A549 (cell line): ENCODE data around the gene ANXA3. TPM values are rescaled to one million over a fixed set of nuclear protein-coding genes. Genes with fewer than 3 reads are reported as not detected.

Source experiments
- ATAC-seq, 2 experiments: fragments of 200-7000 bp in 1 of 2; fragments of >200 bp in 1 of 2; cut with Nextera tagmentation in 1 of 2; cut with Tn5 transposase in 1 of 2; 3 replicates each; pipeline versions ENCODE4 v1.8.0 to v1.9.1; 2018 to 2020; ENCODE audit warnings: mild to moderate bottlenecking in 1 of 2, moderate library complexity in 1 of 2
- CTCF ChIA-PET: fragments of 300-600 bp; sonication (Branson Sonifier 250); formaldehyde crosslinking; extraction: SDS; loops from one replicate; lab custom pipeline; 2021; ENCODE audit warnings: antibody characterized with exemption, inconsistent platforms; lab: Yijun Ruan, JAX
- POLR2A ChIA-PET: fragments of 350-600 bp; formaldehyde crosslinking; extraction: SDS; loops from one replicate; lab custom pipeline; 2021; ENCODE audit warnings: antibody characterized with exemption, inconsistent platforms; lab: Yijun Ruan, JAX
- DNase-seq, 2 experiments: peaks; one replicate each; pipeline versions ENCODE4 v3.0.0 to v3.0.0-alpha.2; 2011 to 2016; ENCODE audit warnings: low read depth in 1 of 2, low spot score in 1 of 2
- FAIRE-seq: peaks from 2 replicates; lab custom pipeline; 2011; peaks lifted over from hg19 to GRCh38; lab: Jason Lieb, UNC
- H3K27ac ChIP-seq, 2 experiments: fragments of >200 bp; sonication (Bioruptor Twin); formaldehyde crosslinking; 3 replicates each; pipeline ENCODE4 v1.5.1; 2016 to 2017
- H3K4me1 ChIP-seq: fragments of >200 bp; sonication (Bioruptor Twin); formaldehyde crosslinking; 3 replicates; pipeline ENCODE4 v1.6.1; 2016
- H3K4me2 ChIP-seq: fragments of >200 bp; sonication (Bioruptor Twin); formaldehyde crosslinking; 3 replicates; pipeline ENCODE4 v1.6.1; 2016
- H3K4me3 ChIP-seq: fragments of >200 bp; sonication (Bioruptor Twin); formaldehyde crosslinking; 3 replicates; pipeline ENCODE4 v1.5.1; 2016
- H3K9me3 ChIP-seq: fragments of >200 bp; sonication (Bioruptor Twin); formaldehyde crosslinking; 3 replicates; pipeline ENCODE4 v1.6.1; 2016
- CBX8 ChIP-seq: fragments of 200-600 bp; sonication (generic); IDR thresholded peaks from 2 replicates; pipeline ENCODE4 v1.6.1; 2016
- EHMT2 ChIP-seq: fragments of 200-600 bp; sonication (generic); IDR thresholded peaks from 2 replicates; pipeline ENCODE4 v1.6.1; 2016; ENCODE audit warnings: antibody characterized with exemption, low read depth, mild to moderate bottlenecking, moderate library complexity
- ESRRA ChIP-seq: fragments of 150-350 bp; IDR thresholded peaks from 2 replicates; pipeline ENCODE4 v1.6.1; 2014; ENCODE audit warnings: mild to moderate bottlenecking, low read length, borderline replicate concordance
- HMGXB4 ChIP-seq: fragments of 250-450 bp; sonication (Bioruptor Pico); IDR thresholded peaks from 2 replicates; pipeline ENCODE4 v1.5.0; 2021; ENCODE audit warnings: mild to moderate bottlenecking, moderate library complexity, borderline replicate concordance
- HOXB5 ChIP-seq: fragments of 250-450 bp; sonication (Bioruptor Pico); IDR thresholded peaks from 2 replicates; pipeline ENCODE4 v1.5.0; 2020; ENCODE audit warnings: mild to moderate bottlenecking, moderate library complexity
- KDM5A ChIP-seq: fragments of 200-600 bp; sonication (generic); IDR thresholded peaks from 2 replicates; pipeline ENCODE4 v1.6.1; 2016; ENCODE audit warnings: antibody characterized with exemption, mild to moderate bottlenecking
- MAFK ChIP-seq: fragments of 450-650 bp; IDR thresholded peaks from 2 replicates; pipeline ENCODE4 v1.6.1; 2014; ENCODE audit not compliant: partially characterized antibody
- PHF8 ChIP-seq: fragments of 200-600 bp; sonication (generic); IDR thresholded peaks from 2 replicates; pipeline ENCODE4 v1.6.1; 2016; ENCODE audit warnings: low read depth, mild to moderate bottlenecking, antibody characterized with exemption, moderate library complexity, borderline replicate concordance
- POLR2AphosphoS2 ChIP-seq: conservative IDR thresholded peaks from 2 replicates; pipeline ENCODE4 v1.6.1; 2012; ENCODE audit warnings: low read length, improper control_type of control experiment, inconsistent platforms
- RCOR1 ChIP-seq: fragments of 150-350 bp; IDR thresholded peaks from 2 replicates; pipeline ENCODE4 v1.6.1; 2014; ENCODE audit warnings: antibody characterized with exemption, low read length, low read depth
- RFX5 ChIP-seq: fragments of 450-650 bp; IDR thresholded peaks from 2 replicates; pipeline ENCODE4 v1.7.1; 2014; ENCODE audit warnings: antibody characterized with exemption, mild to moderate bottlenecking, moderate library complexity
- RNF2 ChIP-seq: fragments of 200-600 bp; sonication (generic); IDR thresholded peaks from 2 replicates; pipeline ENCODE4 v1.6.1; 2016; ENCODE audit warnings: low read depth, mild to moderate bottlenecking, antibody characterized with exemption, moderate library complexity, borderline replicate concordance
- TP53 ChIP-seq: fragments of 250-450 bp; sonication (Bioruptor Pico); IDR thresholded peaks from 2 replicates; pipeline ENCODE4 v1.5.0; 2021; ENCODE audit warnings: mild to moderate bottlenecking, moderate library complexity
- USF2 ChIP-seq: fragments of 450-650 bp; IDR thresholded peaks from 2 replicates; pipeline ENCODE4 v1.6.1; 2014; ENCODE audit warnings: antibody characterized with exemption
- ZC3H11A ChIP-seq: fragments of 450-650 bp; IDR thresholded peaks from 2 replicates; pipeline ENCODE4 v1.6.1; 2014; ENCODE audit warnings: antibody characterized with exemption, mild to moderate bottlenecking
- ZSCAN20 ChIP-seq: fragments of 250-450 bp; sonication (Bioruptor Pico); IDR thresholded peaks from 2 replicates; pipeline ENCODE4 v1.8.0; 2022; ENCODE audit warnings: mild to moderate bottlenecking, moderate library complexity
- WGBS: methylation state at CpG from one replicate; pipeline ENCODE4 v1.1.6; 2017; ENCODE audit errors: missing lambda C conversion rate; 5-methylcytosine and 5-hydroxymethylcytosine counted together
- polyA plus RNA-seq, 4 experiments: library from polyadenylated mRNA; depleted of rRNA in 3 of 4; stranded (reverse); fragments of >200 nt; fragmentation: RNase III in 1 of 4; extraction: RNeasy Plus Mini Kit Qiagen cat#74134 plus additional on column Dnase treatment in 1 of 4; gene quantifications; 2 replicates in 3 of 4; 3 replicates in 1 of 4; pipeline ENCODE4 v1.2.3, GENCODE V29; 2011 to 2017
- TF ChIP-seq, protein P1 (sequence below): IDR thresholded peaks from 2 replicates; pipeline ENCODE4 v1.6.1; 2012
- TF ChIP-seq, protein P2 (sequence below): fragments of 150-350 bp; IDR thresholded peaks from 2 replicates; pipeline ENCODE4 v1.6.1; 2014; ENCODE audit warnings: low read depth, mild to moderate bottlenecking, low read length

Gene ANXA3
- polyA plus RNA-seq, 2 of the 4 experiments (the other 2 are of a cell fraction) = 126 to 134 TPM

- ATAC-seq (no peak), DNase-seq (no peak), FAIRE-seq (no peak)
- 97% methylated on average over 2 of the region's 2 CpGs for WGBS
- no peak overlapping the region for H3K4me3 ChIP-seq
- peaks cover 46% of the 10 kb centered on the region for H3K4me1 ChIP-seq
- POLR2A ChIA-PET = no interaction called here
- no peaks in the 10 kb centered on the region for H3K9me3 ChIP-seq
- H3K4me2 ChIP-seq = peak overlapping the region; percentile 69; the same call in 2 of the 3 replicates
- CTCF ChIA-PET = no interaction called here
- H3K27ac ChIP-seq = peak overlapping the region; percentile 73 to 79
- no peak for TF ChIP-seq HMGXB4 (CRISPR knock-in tag)
- TF ChIP-seq PHF8 = no peak
- TF ChIP-seq ZC3H11A = no peak
- TF ChIP-seq TP53 (CRISPR knock-in tag) = no peak
- TF ChIP-seq KDM5A = no peak
- TF ChIP-seq ESRRA = no peak
- TF ChIP-seq EHMT2 = no peak
- TF ChIP-seq CBX8 = no peak
- no peak for TF ChIP-seq RNF2
- TF ChIP-seq ZSCAN20 (CRISPR knock-in tag) = no peak
- TF ChIP-seq HOXB5 (CRISPR knock-in tag) = no peak
- no peak for TF ChIP-seq USF2
- no peak for TF ChIP-seq RCOR1
- no peak for TF ChIP-seq MAFK
- TF ChIP-seq, protein P1, sequence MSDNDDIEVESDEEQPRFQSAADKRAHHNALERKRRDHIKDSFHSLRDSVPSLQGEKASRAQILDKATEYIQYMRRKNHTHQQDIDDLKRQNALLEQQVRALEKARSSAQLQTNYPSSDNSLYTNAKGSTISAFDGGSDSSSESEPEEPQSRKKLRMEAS = no peak
- TF ChIP-seq, protein P2, sequence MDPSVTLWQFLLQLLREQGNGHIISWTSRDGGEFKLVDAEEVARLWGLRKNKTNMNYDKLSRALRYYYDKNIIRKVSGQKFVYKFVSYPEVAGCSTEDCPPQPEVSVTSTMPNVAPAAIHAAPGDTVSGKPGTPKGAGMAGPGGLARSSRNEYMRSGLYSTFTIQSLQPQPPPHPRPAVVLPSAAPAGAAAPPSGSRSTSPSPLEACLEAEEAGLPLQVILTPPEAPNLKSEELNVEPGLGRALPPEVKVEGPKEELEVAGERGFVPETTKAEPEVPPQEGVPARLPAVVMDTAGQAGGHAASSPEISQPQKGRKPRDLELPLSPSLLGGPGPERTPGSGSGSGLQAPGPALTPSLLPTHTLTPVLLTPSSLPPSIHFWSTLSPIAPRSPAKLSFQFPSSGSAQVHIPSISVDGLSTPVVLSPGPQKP = no peak
- TF ChIP-seq RFX5 = no peak
- no peak for TF ChIP-seq POLR2AphosphoS2
Measured at GRCh38 chr4:78543424-78544125, 8.0 kb upstream of the ANXA3 start.

- no peak overlapping the region for H3K4me3 ChIP-seq
- WGBS = 56% methylated on average over 2 of the region's 2 CpGs
- POLR2A ChIA-PET = no interaction called here
- H3K4me2 ChIP-seq = peak overlapping the region; percentile 69; the same call in 1 of the 3 replicates
- H3K4me1 ChIP-seq = peaks cover 46% of the 10 kb centered on the region
- ATAC-seq (no peak), DNase-seq (no peak), FAIRE-seq (no peak)
- H3K27ac ChIP-seq = peak overlapping the region; percentile 49 to 73; a peak in 2 of 6 replicates
- CTCF ChIA-PET = interaction anchor here (0.6 to 1.9 kb wide), 2 partner anchors 49 to 485 kb away, joined by 3 to 4 read pairs; no protein-coding TSS in a partner anchor
- TF ChIP-seq PHF8 = no peak
- TF ChIP-seq MAFK = peak; percentile 18
- no peaks in the 10 kb centered on the region for H3K9me3 ChIP-seq
Measured at GRCh38 chr4:78544678-78545077, 6.9 kb upstream of the ANXA3 start.
